ENCODE results near the gene PTBP1.
"Not testable (repeated sequence)": the region's sequence is repeated elsewhere in the genome, so short reads cannot be mapped to it uniquely, and the experiment has no call there.

Gene PTBP1

GRCh38 chr19:831407-832369, 34.4 kb downstream of the PTBP1 start:
- Histone ChIP-seq H3K36me3 (ENCODE audit: control insufficient read depth, insufficient read depth, low read length) (no peaks in the 10 kb centered on the region), H3K9me3 (ENCODE audit: control insufficient read depth, low read length) (no peaks in the 10 kb centered on the region), H3K9ac (ENCODE audit: low read length) (no peak overlapping the region), H3K27me3 (ENCODE audit: control insufficient read depth, insufficient read depth, low read length) (peaks cover 26% of the 10 kb centered on the region), H3K4me1 (ENCODE audit: control insufficient read depth, insufficient read depth, low read length) (peaks cover 6% of the 10 kb centered on the region), H3K4me3 (ENCODE audit: low read length) (no peak overlapping the region)

- H3K4me3 ChIP-seq (ENCODE audit: low read length) = no peak overlapping the region
- H3K36me3 ChIP-seq (ENCODE audit: control insufficient read depth, insufficient read depth, low read length) = no peaks in the 10 kb centered on the region
- peaks cover 3% of the 10 kb centered on the region for H3K4me1 ChIP-seq (ENCODE audit: control insufficient read depth, insufficient read depth, low read length)
- H3K27me3 ChIP-seq (ENCODE audit: control insufficient read depth, insufficient read depth, low read length) = peaks cover 35% of the 10 kb centered on the region
- H3K9ac ChIP-seq (ENCODE audit: low read length) = no peak overlapping the region
- no peaks in the 10 kb centered on the region for H3K9me3 ChIP-seq (ENCODE audit: control insufficient read depth, low read length)
Measured at GRCh38 chr19:834216-834615, 37.0 kb downstream of the PTBP1 start.

GRCh38 chr19:835210-835810, 38.1 kb downstream of the PTBP1 start:
- Histone ChIP-seq H3K4me1 (ENCODE audit: control insufficient read depth, insufficient read depth, low read length) (peaks cover 4% of the 10 kb centered on the region), H3K9ac (ENCODE audit: low read length) (no peak overlapping the region), H3K27me3 (ENCODE audit: control insufficient read depth, insufficient read depth, low read length) (peaks cover 33% of the 10 kb centered on the region), H3K4me3 (ENCODE audit: low read length) (no peak overlapping the region), H3K36me3 (ENCODE audit: control insufficient read depth, insufficient read depth, low read length) (no peaks in the 10 kb centered on the region), H3K9me3 (ENCODE audit: control insufficient read depth, low read length) (no peaks in the 10 kb centered on the region)

- Histone ChIP-seq H3K4me3 (ENCODE audit: low read length) (no peak within 1 kb of the TSS), H3K9ac (ENCODE audit: low read length) (no peak within 1 kb of the TSS), H3K36me3 (ENCODE audit: control insufficient read depth, insufficient read depth, low read length) (no peaks in the 10 kb centered on the region), H3K27me3 (ENCODE audit: control insufficient read depth, insufficient read depth, low read length) (peaks cover 51% of the 10 kb centered on the region), H3K9me3 (ENCODE audit: control insufficient read depth, low read length) (no peaks in the 10 kb centered on the region), H3K4me1 (ENCODE audit: control insufficient read depth, insufficient read depth, low read length) (peaks cover 4% of the 10 kb centered on the region)
Measured at GRCh38 chr19:840519-841206, 43.4 kb downstream of the PTBP1 start, which contains the start of gene PRTN3. TSS of gene PRTN3 (plus strand) at chr19:840999. CDS start at chr19:841009, 10 bp downstream.

DNA sequence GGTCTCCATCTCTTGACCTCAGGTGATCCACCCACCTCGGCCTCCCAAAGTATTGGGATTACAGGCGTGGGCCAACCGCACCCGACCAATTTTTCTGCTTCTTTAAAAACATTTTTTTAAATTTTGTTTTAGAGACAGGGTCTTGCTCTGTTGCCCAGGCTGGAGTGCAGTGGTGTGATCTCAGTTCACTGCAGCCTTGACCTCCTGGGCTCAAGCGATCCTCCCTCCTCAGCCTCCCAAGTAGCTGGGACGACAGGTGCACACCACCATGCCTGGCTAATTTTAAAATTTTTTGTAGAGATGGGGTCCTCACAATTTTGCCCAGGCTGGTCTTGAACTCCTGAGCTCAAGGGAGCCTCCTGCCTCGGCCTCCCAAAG, 45.5 kb downstream of the PTBP1 start:
- H3K9ac ChIP-seq (ENCODE audit: low read length); H3K4me3 ChIP-seq (ENCODE audit: low read length); H3K4me1 ChIP-seq (ENCODE audit: control insufficient read depth, insufficient read depth, low read length); H3K36me3 ChIP-seq (ENCODE audit: control insufficient read depth, insufficient read depth, low read length); H3K9me3 ChIP-seq (ENCODE audit: control insufficient read depth, low read length): not testable (repeated sequence)
- H3K27me3 ChIP-seq (ENCODE audit: control insufficient read depth, insufficient read depth, low read length) = peaks cover 50% of the 10 kb centered on the region

DNA sequence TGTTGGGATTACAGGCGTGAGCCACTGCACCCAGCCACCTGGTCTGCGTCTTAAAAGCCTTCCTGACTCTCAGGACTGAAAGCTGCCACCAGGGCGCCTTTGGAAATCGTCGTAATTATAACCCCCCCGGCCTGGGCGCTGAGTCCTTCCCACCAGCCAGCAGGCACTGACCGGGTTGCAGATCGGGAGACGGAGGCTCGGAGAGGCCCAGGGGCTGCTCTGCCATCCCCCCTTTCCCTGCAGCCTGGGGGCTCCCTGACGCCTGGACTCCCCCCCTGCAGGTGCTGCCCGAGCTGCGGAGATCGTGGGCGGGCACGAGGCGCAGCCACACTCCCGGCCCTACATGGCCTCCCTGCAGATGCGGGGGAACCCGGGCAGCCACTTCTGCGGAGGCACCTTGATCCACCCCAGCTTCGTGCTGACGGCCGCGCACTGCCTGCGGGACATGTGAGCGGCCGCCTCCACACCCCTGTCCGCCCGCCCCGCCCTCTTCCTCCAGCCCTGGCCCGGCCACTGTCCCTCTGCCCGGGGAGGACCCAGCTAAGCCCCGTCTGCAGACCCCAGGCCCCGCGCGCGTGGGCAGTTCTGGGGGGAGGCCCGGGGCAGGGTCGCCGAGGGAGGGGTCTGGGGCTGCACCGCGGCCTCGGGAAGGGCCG, 46.1 kb downstream of the PTBP1 start:
- H3K9ac ChIP-seq (ENCODE audit: low read length) = no peak overlapping the region
- no peaks in the 10 kb centered on the region for H3K36me3 ChIP-seq (ENCODE audit: control insufficient read depth, insufficient read depth, low read length)
- H3K27me3 ChIP-seq (ENCODE audit: control insufficient read depth, insufficient read depth, low read length) = peaks cover 55% of the 10 kb centered on the region
- no peak overlapping the region for H3K4me3 ChIP-seq (ENCODE audit: low read length)
- H3K4me1 ChIP-seq (ENCODE audit: control insufficient read depth, insufficient read depth, low read length) = peaks cover 4% of the 10 kb centered on the region
- no peaks in the 10 kb centered on the region for H3K9me3 ChIP-seq (ENCODE audit: control insufficient read depth, low read length)

DNA sequence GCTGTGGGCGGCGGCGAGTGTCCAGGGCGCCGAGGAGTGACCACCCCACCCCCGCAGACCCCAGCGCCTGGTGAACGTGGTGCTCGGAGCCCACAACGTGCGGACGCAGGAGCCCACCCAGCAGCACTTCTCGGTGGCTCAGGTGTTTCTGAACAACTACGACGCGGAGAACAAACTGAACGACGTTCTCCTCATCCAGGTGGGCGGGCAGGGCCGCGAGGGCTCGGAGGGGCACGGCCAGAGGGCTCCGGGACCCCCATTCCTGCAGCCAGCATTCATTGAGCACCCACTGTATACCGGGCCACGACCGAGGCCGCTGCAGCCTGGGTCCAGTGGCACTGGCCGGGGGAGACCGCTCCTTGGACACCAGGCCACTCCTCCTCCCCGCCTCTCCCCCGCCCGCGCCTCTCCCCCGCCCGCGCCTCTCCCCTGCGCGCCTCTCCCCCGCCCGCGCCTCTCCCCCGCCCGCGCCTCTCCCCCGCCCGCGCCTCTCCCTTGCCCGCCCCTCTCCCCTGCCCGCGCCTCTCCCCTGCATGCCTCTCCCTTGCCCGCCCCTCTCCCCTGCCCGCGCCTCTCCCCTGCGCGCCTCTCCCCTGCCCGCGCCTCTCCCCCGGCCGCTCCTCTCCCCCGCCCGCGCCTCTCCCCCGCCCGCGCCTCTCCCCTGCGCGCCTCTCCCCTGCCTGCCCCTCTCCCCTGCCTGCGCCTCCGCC, 46.7 kb downstream of the PTBP1 start:
- peaks cover 3% of the 10 kb centered on the region for H3K4me1 ChIP-seq (ENCODE audit: control insufficient read depth, insufficient read depth, low read length)
- no peak overlapping the region for H3K4me3 ChIP-seq (ENCODE audit: low read length)
- no peaks in the 10 kb centered on the region for H3K36me3 ChIP-seq (ENCODE audit: control insufficient read depth, insufficient read depth, low read length)
- no peaks in the 10 kb centered on the region for H3K9me3 ChIP-seq (ENCODE audit: control insufficient read depth, low read length)
- no peak overlapping the region for H3K9ac ChIP-seq (ENCODE audit: low read length)
- H3K27me3 ChIP-seq (ENCODE audit: control insufficient read depth, insufficient read depth, low read length) = peaks cover 60% of the 10 kb centered on the region

GRCh38 chr19:844546-844971, 47.3 kb downstream of the PTBP1 start:
- H3K9me3 ChIP-seq (ENCODE audit: control insufficient read depth, low read length) = no peaks in the 10 kb centered on the region
- H3K27me3 ChIP-seq (ENCODE audit: control insufficient read depth, insufficient read depth, low read length) = peaks cover 60% of the 10 kb centered on the region
- no peak overlapping the region for H3K9ac ChIP-seq (ENCODE audit: low read length)
- no peaks in the 10 kb centered on the region for H3K36me3 ChIP-seq (ENCODE audit: control insufficient read depth, insufficient read depth, low read length)
- no peaks in the 10 kb centered on the region for H3K4me1 ChIP-seq (ENCODE audit: control insufficient read depth, insufficient read depth, low read length)
- no peak overlapping the region for H3K4me3 ChIP-seq (ENCODE audit: low read length)

- Histone ChIP-seq H3K9ac (ENCODE audit: low read length) (no peak overlapping the region), H3K9me3 (ENCODE audit: control insufficient read depth, low read length) (no peaks in the 10 kb centered on the region), H3K27me3 (ENCODE audit: control insufficient read depth, insufficient read depth, low read length) (peaks cover 55% of the 10 kb centered on the region), H3K4me1 (ENCODE audit: control insufficient read depth, insufficient read depth, low read length) (no peaks in the 10 kb centered on the region), H3K4me3 (ENCODE audit: low read length) (no peak overlapping the region), H3K36me3 (ENCODE audit: control insufficient read depth, insufficient read depth, low read length) (no peaks in the 10 kb centered on the region)
Measured at GRCh38 chr19:845707-846521, 48.7 kb downstream of the PTBP1 start.

GRCh38 chr19:848386-848921, 51.2 kb downstream of the PTBP1 start:
- no peak overlapping the region for H3K4me3 ChIP-seq (ENCODE audit: low read length)
- peaks cover 55% of the 10 kb centered on the region for H3K27me3 ChIP-seq (ENCODE audit: control insufficient read depth, insufficient read depth, low read length)
- H3K36me3 ChIP-seq (ENCODE audit: control insufficient read depth, insufficient read depth, low read length) = no peaks in the 10 kb centered on the region
- no peaks in the 10 kb centered on the region for H3K9me3 ChIP-seq (ENCODE audit: control insufficient read depth, low read length)
- no peak overlapping the region for H3K9ac ChIP-seq (ENCODE audit: low read length)
- no peaks in the 10 kb centered on the region for H3K4me1 ChIP-seq (ENCODE audit: control insufficient read depth, insufficient read depth, low read length)

Measured in mucosa of stomach (tissue), 1 donor.